ENCODE results near the gene CRACR2B.
A peak's percentile ranks its signal among the peaks of the same experiment; 100 is the strongest.

Gene CRACR2B

DNA sequence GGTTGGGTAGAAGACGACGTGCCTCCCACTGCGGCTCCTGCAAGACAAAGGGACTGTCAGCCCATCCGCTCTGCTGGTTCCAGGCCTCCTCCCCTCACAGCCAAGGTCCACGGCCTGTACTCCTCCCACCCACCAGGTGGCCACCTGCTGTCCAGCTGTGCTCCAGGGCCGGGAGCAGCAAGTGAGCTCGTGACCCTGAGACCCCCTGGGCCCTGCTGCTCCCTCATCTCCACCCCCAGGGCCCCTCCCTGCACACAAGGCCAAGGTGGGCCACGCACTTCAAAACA, 42.4 kb downstream of the CRACR2B start:
- DNase-seq: no peak

DNA sequence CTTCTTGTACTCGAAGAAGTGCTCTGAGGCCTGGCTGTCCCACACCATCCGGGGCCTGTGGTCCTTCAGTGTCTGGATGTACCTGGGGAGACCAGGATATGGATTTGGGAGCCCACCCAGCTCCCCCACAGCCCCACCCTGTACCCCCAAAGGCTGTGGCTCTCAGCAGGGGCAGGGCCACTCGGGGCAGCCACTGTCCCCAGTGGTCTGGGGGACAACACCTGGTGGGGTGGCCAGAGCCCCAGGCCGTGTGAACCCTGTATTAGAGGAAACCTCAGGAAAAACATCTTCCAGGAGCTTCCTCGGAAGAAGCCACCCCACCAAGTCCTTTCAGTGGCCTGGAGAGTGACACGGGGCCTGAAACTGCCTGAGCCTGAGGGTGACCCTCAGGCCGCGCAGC, 42.7 kb downstream of the CRACR2B start:
- no peak for DNase-seq

DNA sequence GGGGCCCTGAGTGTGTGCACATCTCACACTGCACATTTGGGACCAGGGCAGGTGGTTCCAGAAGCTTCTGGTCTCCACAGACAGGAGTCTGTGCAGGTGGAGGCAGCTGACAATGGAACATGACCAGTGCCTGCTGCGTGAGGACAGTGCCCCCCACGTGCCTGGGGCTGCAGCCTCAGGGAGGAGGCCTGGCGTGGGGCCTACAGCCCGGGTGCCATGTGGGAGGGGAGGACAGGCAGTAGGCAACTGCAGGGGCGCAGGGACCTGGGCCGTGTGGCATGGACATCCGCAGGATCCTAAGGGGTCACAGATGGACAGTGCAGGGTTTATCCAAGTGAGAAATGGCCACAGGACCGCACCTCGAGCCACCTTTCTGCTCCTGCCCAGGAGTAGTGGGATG, 43.8 kb downstream of the CRACR2B start:
- DNase-seq: no peak

DNA sequence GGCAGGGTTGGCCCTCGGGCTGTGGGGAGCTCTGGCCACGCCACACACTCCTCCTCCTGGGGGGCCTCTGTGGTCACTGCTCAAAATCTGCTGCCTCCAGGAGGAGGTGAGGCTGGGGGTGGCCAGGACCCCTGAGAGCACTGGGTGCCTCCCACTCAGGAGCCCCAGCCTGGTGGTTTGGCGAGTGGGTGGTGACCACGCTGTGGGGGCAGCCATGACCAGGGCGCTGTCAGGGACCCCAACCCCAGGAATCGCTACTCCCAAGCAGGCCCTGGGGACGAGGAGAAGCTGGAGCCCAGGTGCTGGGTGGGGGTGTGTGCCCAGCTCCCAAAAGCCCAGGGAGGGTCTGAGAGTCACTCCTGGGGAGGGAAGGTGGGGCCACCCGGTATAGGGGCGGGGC, 45.1 kb downstream of the CRACR2B start:
- no peak for DNase-seq

GRCh38 chr11:873706-874105, 46.0 kb downstream of the CRACR2B start:
- no peak for DNase-seq

DNA sequence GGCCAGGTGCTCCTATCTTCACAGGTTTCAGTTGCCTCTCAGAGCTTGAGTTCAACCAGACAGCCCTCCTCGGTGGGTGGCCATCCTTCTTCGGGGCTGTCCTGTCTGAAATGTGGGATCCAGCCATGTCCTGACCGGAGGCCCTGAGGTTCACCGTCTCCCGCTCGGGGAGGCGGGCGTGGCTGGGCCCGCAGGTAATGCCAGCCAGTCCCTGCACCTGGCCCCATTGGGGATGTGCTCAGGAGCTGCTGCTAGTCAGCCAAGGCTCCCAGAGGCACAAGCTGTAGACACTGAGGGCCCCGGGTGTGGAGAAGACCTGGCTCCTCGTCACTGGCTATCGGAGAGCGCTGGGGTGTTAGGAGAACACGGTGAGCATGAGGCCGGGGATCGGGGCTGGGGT, 47.5 kb downstream of the CRACR2B start:
- DNase-seq: no peak

- DNase-seq: peak; percentile 96
Observed at GRCh38 chr11:875769-876301, 48.1 kb downstream of the CRACR2B start.

GRCh38 chr11:876545-876944, 48.8 kb downstream of the CRACR2B start:
- DNase-seq: peak; percentile 38

DNA sequence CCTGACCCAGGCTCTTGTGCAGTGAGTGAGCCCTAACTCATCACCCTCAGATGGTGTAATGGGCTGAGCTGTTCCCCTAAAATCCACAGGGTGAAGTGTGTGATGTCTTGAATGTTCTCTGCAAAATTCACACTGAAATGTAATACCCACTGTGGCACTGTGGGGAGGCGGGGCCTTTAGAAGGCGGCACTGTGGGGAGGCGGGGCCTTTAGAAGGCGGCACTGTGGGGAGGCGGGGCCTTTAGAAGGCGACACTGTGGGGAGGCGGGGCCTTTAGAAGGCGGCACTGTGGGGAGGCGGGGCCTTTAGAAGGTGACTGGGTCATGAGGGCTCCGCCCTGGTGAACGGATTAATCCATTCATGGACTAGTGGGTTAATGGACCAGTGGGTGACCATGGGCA, 49.8 kb downstream of the CRACR2B start:
- peak; percentile 82 for DNase-seq

DNA sequence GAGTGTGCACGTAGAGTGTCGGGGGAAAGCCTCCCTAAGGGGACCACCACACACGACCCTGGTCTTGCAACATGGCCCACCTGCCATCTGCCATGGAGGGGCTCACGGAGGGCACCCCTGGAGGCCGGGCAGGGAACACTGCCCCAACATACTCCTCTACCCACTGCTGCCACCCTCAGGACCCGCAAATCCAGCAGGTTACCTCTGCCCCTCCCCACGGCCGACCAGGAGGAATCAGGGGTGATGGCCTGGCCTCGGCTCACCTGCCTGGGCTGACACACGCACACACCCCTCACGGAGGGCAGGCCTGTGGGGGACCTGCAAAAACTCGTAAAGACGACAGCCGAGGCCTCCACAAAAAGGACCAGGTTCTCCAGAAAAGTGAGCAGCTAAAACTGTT, 52.7 kb downstream of the CRACR2B start:
- DNase-seq: no peak
